Body of pancreas (tissue), 4 donors: ENCODE results near the gene CFAP46. TPM values are rescaled to one million over a fixed set of nuclear protein-coding genes. Genes with fewer than 3 reads are reported as not detected.

Source experiments
- ATAC-seq: fragments of 150-250 bp; one replicate; pipeline ENCODE4 v1.9.1; 2016
- DNase-seq, 4 donors: peaks; one replicate each; pipeline ENCODE4 v3.0.0-alpha.2; 2019
- H3K27ac ChIP-seq, 4 donors: fragments of 200-600 bp; sonication (generic); 1 replicate in 3 of 4; 2 replicates in 1 of 4; pipeline versions ENCODE4 v1.5.1 to v1.6.1; 2016 to 2019; ENCODE audit warnings: mild to moderate bottlenecking in 1 of 4, mixed read lengths in 1 of 4, moderate library complexity in 1 of 4
- H3K27me3 ChIP-seq, 2 donors: fragments of 200-600 bp; sonication (generic); one replicate each; pipeline ENCODE4 v1.6.0; 2016; ENCODE audit warnings: mild to moderate bottlenecking in 1 of 2
- H3K36me3 ChIP-seq, 2 donors: fragments of 200-600 bp; sonication (generic); replicated peaks in 1 of 2; 2 replicates each; pipeline ENCODE4 v1.5.1; 2016; ENCODE audit warnings: low read depth in 2 of 2; ENCODE audit not compliant: insufficient read depth in 1 of 2
- H3K4me1 ChIP-seq: fragments of 200-600 bp; sonication (generic); one replicate; pipeline ENCODE4 v1.6.0; 2016
- H3K4me3 ChIP-seq, 2 donors: fragments of 200-600 bp; sonication (generic); 1 replicate in 1 of 2; 2 replicates in 1 of 2; pipeline ENCODE4 v1.5.1; 2016 to 2019
- H3K9me3 ChIP-seq, 3 donors: fragments of 200-600 bp; sonication (generic); 1 replicate in 2 of 3; 2 replicates in 1 of 3; pipeline ENCODE4 v1.5.1; 2016
- CTCF ChIP-seq, 7 experiments: fragments of 450-650 bp in 4 of 7; fragments of 200-600 bp in 3 of 7; sonication (generic) in 3 of 7; IDR thresholded peaks; one replicate each; pipeline ENCODE4 v1.5.1; 2016 to 2019; ENCODE audit warnings: antibody characterized with exemption in 7 of 7
- POLR2A ChIP-seq, 3 donors: fragments of 450-650 bp; IDR thresholded peaks; one replicate each; pipeline ENCODE4 v1.6.1; 2016; ENCODE audit warnings: antibody characterized with exemption in 3 of 3, mild to moderate bottlenecking in 2 of 3
- WGBS, 2 donors: methylation state at CpG; one replicate each; pipeline ENCODE4 v1.1.5; 2017; 5-methylcytosine and 5-hydroxymethylcytosine counted together
- intact Hi-C: fragments of 100-400 bp; cut with DNase I; formaldehyde crosslinking; loops from one replicate; pipeline ENCODE4 v1.15.1; 2023
- total RNA-seq, 2 donors: library from RNA; depleted of rRNA; stranded (reverse); fragments of >200 nt; gene quantifications; one replicate each; pipeline ENCODE4 v1.1.0, GENCODE V29; 2016

The CFAP46 gene
- total RNA-seq, 2 donors from 2014 or later, result 0.33 to 0.52 TPM

- DNase-seq, result no peak
- H3K4me3 ChIP-seq, result peak overlapping the region in 1 of 2 donors; percentile 15
- 42 to 49% methylated on average over 11 of the region's 11 CpGs for WGBS, 2 donors
- intact Hi-C loops, result no loop called here
- peak overlapping the region in 2 of 4 donors; percentile 23 to 67 for H3K27ac ChIP-seq
- no peak for ATAC-seq
- no peak for TF ChIP-seq POLR2A (IDR thresholded peaks at IDR 0.05)
- TF ChIP-seq CTCF (IDR thresholded peaks at IDR 0.05), result no peak
- no peaks in the 10 kb centered on the region for H3K36me3 ChIP-seq
- H3K9me3 ChIP-seq, result no peaks in the 10 kb centered on the region
- no peaks in the 10 kb centered on the region for H3K27me3 ChIP-seq
- H3K4me1 ChIP-seq, result peaks cover 27% of the 10 kb centered on the region
Measured at GRCh38 chr10:132962623-132963429, 20.5 kb upstream of the CFAP46 start.

GRCh38 chr10:132961787-132962622 is 19.6 kb upstream of the CFAP46 start:
- 11 to 33% methylated on average over 19 to 40 of the region's 41 CpGs for WGBS, 2 donors
- ATAC-seq (peak; percentile 54), DNase-seq (peak; percentile 56 to 84 (median 82))
- intact Hi-C loops, result no loop called here
- H3K4me3 ChIP-seq, result peak overlapping the region in 1 of 2 donors; percentile 15
- H3K27ac ChIP-seq, result peak overlapping the region in 2 of 4 donors; percentile 23 to 67
- TF ChIP-seq CTCF (IDR thresholded peaks at IDR 0.05) (peak in 3 of 7 experiments; percentile 3 to 19 (median 10)), POLR2A (IDR thresholded peaks at IDR 0.05) (peak in 2 of 3 donors; percentile 9 to 31)
- H3K4me1 ChIP-seq, result peaks cover 27% of the 10 kb centered on the region
- H3K36me3 ChIP-seq, result no peaks in the 10 kb centered on the region
- no peaks in the 10 kb centered on the region for H3K27me3 ChIP-seq
- H3K9me3 ChIP-seq, result no peaks in the 10 kb centered on the region

GRCh38 chr10:132961420-132961786 is 19.0 kb upstream of the CFAP46 start:
- H3K4me1 ChIP-seq, result peaks cover 27% of the 10 kb centered on the region
- no peak overlapping the region for H3K27ac ChIP-seq
- intact Hi-C loops, result no loop called here
- TF ChIP-seq CTCF (IDR thresholded peaks at IDR 0.05) (no peak), POLR2A (IDR thresholded peaks at IDR 0.05) (no peak)
- 65 to 71% methylated on average over 7 to 8 of the region's 8 CpGs for WGBS, 2 donors
- H3K4me3 ChIP-seq, result no peak overlapping the region
- no peaks in the 10 kb centered on the region for H3K36me3 ChIP-seq
- H3K9me3 ChIP-seq, result no peaks in the 10 kb centered on the region
- no peaks in the 10 kb centered on the region for H3K27me3 ChIP-seq
- ATAC-seq (no peak), DNase-seq (peak in 1 of 4 donors; percentile 12)

- intact Hi-C loops, result no loop called here
- DNase-seq, result peak in 1 of 4 donors; percentile 10
- WGBS, 2 donors, result 65 to 75% methylated on average over 12 to 39 of the region's 42 CpGs
Measured at GRCh38 chr10:132960631-132961419, 18.5 kb upstream of the CFAP46 start.

More at GRCh38 chr10:132960631-132961419, 18.5 kb upstream of the CFAP46 start:
- Histone ChIP-seq H3K4me3 (no peak overlapping the region), H3K36me3 (no peaks in the 10 kb centered on the region), H3K27me3 (no peaks in the 10 kb centered on the region), H3K4me1 (peaks cover 27% of the 10 kb centered on the region), H3K9me3 (no peaks in the 10 kb centered on the region), H3K27ac (no peak overlapping the region)
- TF ChIP-seq POLR2A (IDR thresholded peaks at IDR 0.05) (no peak), CTCF (IDR thresholded peaks at IDR 0.05) (no peak)
- no peak for ATAC-seq
